ENCODE measurements around the gene FBLL1.

The FBLL1 gene

GRCh38 chr5:168579488-168580226 is 50.6 kb downstream of the FBLL1 start:
- peak overlapping the region; percentile 93 for H2BK15ac ChIP-seq (ENCODE audit: low read depth, poor library complexity, severe bottlenecking)
- H2AFZ ChIP-seq (ENCODE audit: low read depth, low read length), result no peak overlapping the region
- no peaks in the 10 kb centered on the region for H3K27me3 ChIP-seq (ENCODE audit: control insufficient read depth in 1 of 2, insufficient read depth in 1 of 2, low read length in 2 of 2)
- H2AK5ac ChIP-seq (ENCODE audit: low read length, severe bottlenecking), result no peak overlapping the region
- peak overlapping the region; percentile 88 for H3K27ac ChIP-seq (ENCODE audit: low read length, poor library complexity, severe bottlenecking)
- H2BK12ac ChIP-seq (ENCODE audit: low read length in 2 of 2), result no peak overlapping the region
- H3K4me2 ChIP-seq (ENCODE audit: low read length, poor library complexity, severe bottlenecking), result peak overlapping the region; percentile 59
- DNase-seq, result peak; percentile 99
- WGBS, result 3% methylated on average over 44 of the region's 52 CpGs
- peak overlapping the region; percentile 81 for H3K4ac ChIP-seq (ENCODE audit: low read depth in 1 of 2, low read length in 2 of 2)
- H3K36me3 ChIP-seq (ENCODE audit: control insufficient read depth in 1 of 2, insufficient read depth in 2 of 2, low read depth in 1 of 2, low read length in 2 of 2), result peaks cover 0 to 3% of the 10 kb centered on the region in 2 experiments
- H2BK5ac ChIP-seq (ENCODE audit: low read depth, low read length, poor library complexity, severe bottlenecking), result peak overlapping the region; percentile 86
- no peaks in the 10 kb centered on the region for H3K9me3 ChIP-seq (ENCODE audit: control insufficient read depth, low read length)
- peak overlapping the region; percentile 98 for H4K8ac ChIP-seq (ENCODE audit: low read length)
- peak overlapping the region; percentile 80 for H4K91ac ChIP-seq (ENCODE audit: low read length)
- H2BK120ac ChIP-seq (ENCODE audit: low read depth, low read length), result peak overlapping the region; percentile 95
- H3K23ac ChIP-seq (ENCODE audit: low read length in 2 of 2), result no peak overlapping the region
- H3K4me3 ChIP-seq (ENCODE audit: insufficient read depth in 1 of 2, low read depth in 1 of 2, low read length in 2 of 2), result peak overlapping the region; percentile 85 to 96
- H3K4me1 ChIP-seq (ENCODE audit: control insufficient read depth, insufficient read depth, low read depth, low read length), result peaks cover 6% of the 10 kb centered on the region
- H3K9ac ChIP-seq (ENCODE audit: low read length), result peak overlapping the region; percentile 95
- H3K14ac ChIP-seq (ENCODE audit: low read length in 2 of 2), result peak overlapping the region in 1 of 2 experiments; percentile 57
- H3K79me1 ChIP-seq (replicated peaks; ENCODE audit: low read length, poor library complexity, severe bottlenecking), result no peaks in the 10 kb centered on the region
- H3K18ac ChIP-seq (ENCODE audit: low read depth in 1 of 2, low read length in 2 of 2), result peak overlapping the region; percentile 86 to 92

GRCh38 chr5:168580227-168580508 is 51.1 kb downstream of the FBLL1 start:
- no peak overlapping the region for H2BK5ac ChIP-seq (ENCODE audit: low read depth, low read length, poor library complexity, severe bottlenecking)
- peaks cover under 1 to 3% of the 10 kb centered on the region in 2 experiments for H3K27me3 ChIP-seq (ENCODE audit: control insufficient read depth in 1 of 2, insufficient read depth in 1 of 2, low read length in 2 of 2)
- H2BK120ac ChIP-seq (ENCODE audit: low read depth, low read length), result peak overlapping the region; percentile 73
- H4K91ac ChIP-seq (ENCODE audit: low read length), result peak overlapping the region; percentile 80
- peak overlapping the region; percentile 88 for H3K27ac ChIP-seq (ENCODE audit: low read length, poor library complexity, severe bottlenecking)
- H3K4me2 ChIP-seq (ENCODE audit: low read length, poor library complexity, severe bottlenecking), result peak overlapping the region; percentile 59
- H2AK5ac ChIP-seq (ENCODE audit: low read length, severe bottlenecking), result peak overlapping the region; percentile 17
- H3K18ac ChIP-seq (ENCODE audit: low read depth in 1 of 2, low read length in 2 of 2), result peak overlapping the region; percentile 86 to 92
- peaks cover 6% of the 10 kb centered on the region for H3K4me1 ChIP-seq (ENCODE audit: control insufficient read depth, insufficient read depth, low read depth, low read length)
- peak overlapping the region; percentile 81 for H3K4ac ChIP-seq (ENCODE audit: low read depth in 1 of 2, low read length in 2 of 2)
- H3K14ac ChIP-seq (ENCODE audit: low read length in 2 of 2), result peak overlapping the region in 1 of 2 experiments; percentile 57
- WGBS, result 23% methylated on average over 3 of the region's 3 CpGs
- peak overlapping the region; percentile 98 for H4K8ac ChIP-seq (ENCODE audit: low read length)
- peak overlapping the region; percentile 7 for H2BK15ac ChIP-seq (ENCODE audit: low read depth, poor library complexity, severe bottlenecking)
- no peaks in the 10 kb centered on the region for H3K79me1 ChIP-seq (replicated peaks; ENCODE audit: low read length, poor library complexity, severe bottlenecking)
- DNase-seq, result no peak
- peaks cover 0 to 3% of the 10 kb centered on the region in 2 experiments for H3K36me3 ChIP-seq (ENCODE audit: control insufficient read depth in 1 of 2, insufficient read depth in 2 of 2, low read depth in 1 of 2, low read length in 2 of 2)
- no peak overlapping the region for H2AFZ ChIP-seq (ENCODE audit: low read depth, low read length)
- no peaks in the 10 kb centered on the region for H3K9me3 ChIP-seq (ENCODE audit: control insufficient read depth, low read length)
- no peak overlapping the region for H3K23ac ChIP-seq (ENCODE audit: low read length in 2 of 2)
- H2BK12ac ChIP-seq (ENCODE audit: low read length in 2 of 2), result peak overlapping the region; percentile 23 to 89
- H3K9ac ChIP-seq (ENCODE audit: low read length), result peak overlapping the region; percentile 91
- H3K4me3 ChIP-seq (ENCODE audit: insufficient read depth in 1 of 2, low read depth in 1 of 2, low read length in 2 of 2), result peak overlapping the region in 1 of 2 experiments; percentile 96

Small RNAs within 50 kb of the gene (small RNA-seq; reads per million reads assigned to genes)
- gene MIR103A1 (ENCODE audit: low read depth), result 13.2 reads per million, percentile 82 among the genes with 10 or more reads in this experiment

All from mesenchymal stem cell (in vitro differentiated cells and primary cell).